CD4-positive, alpha-beta memory T cell (primary cell): ENCODE results near the gene THSD1. TPM values are rescaled to one million over a fixed set of nuclear protein-coding genes. Genes with fewer than 3 reads are reported as not detected.

Experiments used
- CTCF ChIA-PET: fragments of 350-600 bp; sonication (Branson Sonifier 250); formaldehyde crosslinking; loops from one replicate; lab custom pipeline; 2021; ENCODE audit warnings: inconsistent platforms; ENCODE audit not compliant: partially characterized antibody; lab: Charles Lee
- POLR2A ChIA-PET: fragments of 350-600 bp; sonication (Branson Sonifier 250); formaldehyde crosslinking; loops from one replicate; lab custom pipeline; 2021; ENCODE audit not compliant: partially characterized antibody; lab: Charles Lee
- DNase-seq, 5 donors: peaks; one replicate each; pipeline versions ENCODE4 v3.0.0 to v3.0.0-alpha.2; 2020 to 2022; ENCODE audit warnings: mixed read lengths in 1 of 5
- H3K27ac ChIP-seq: one replicate; pipeline ENCODE4 v1.7.0; 2013; ENCODE audit warnings: low read depth, low read length
- H3K27me3 ChIP-seq: 2 replicates; pipeline ENCODE4 v1.7.0; 2013; ENCODE audit warnings: mild to moderate bottlenecking, low read length, moderate library complexity; ENCODE audit not compliant: insufficient read depth
- H3K36me3 ChIP-seq: 2 replicates; pipeline ENCODE4 v1.7.0; 2013; ENCODE audit warnings: mild to moderate bottlenecking, low read length, moderate library complexity; ENCODE audit not compliant: insufficient read depth
- H3K4me1 ChIP-seq: 2 replicates; pipeline ENCODE4 v1.7.0; 2013; ENCODE audit warnings: mild to moderate bottlenecking, low read length, moderate library complexity; ENCODE audit not compliant: insufficient read depth
- H3K4me3 ChIP-seq, 2 donors: one replicate each; pipeline ENCODE4 v1.7.0; 2013; ENCODE audit warnings: low read length in 2 of 2, mild to moderate bottlenecking in 1 of 2
- H3K9me3 ChIP-seq, 2 donors: one replicate each; pipeline ENCODE4 v1.7.0; 2013; ENCODE audit warnings: low read length in 2 of 2, control low read depth in 1 of 2; ENCODE audit not compliant: control insufficient read depth in 1 of 2
- H3K27ac Mint-ChIP-seq, 7 donors: one replicate each; pipeline ENCODE4 v1.8.0; 2020 to 2021; ENCODE audit warnings: mixed read lengths in 7 of 7, mild to moderate bottlenecking in 6 of 7, inconsistent platforms in 3 of 7, moderate library complexity in 3 of 7
- H3K27me3 Mint-ChIP-seq, 2 donors: one replicate each; pipeline ENCODE4 v1.8.0; 2020 to 2021; ENCODE audit warnings: mixed read lengths in 2 of 2
- H3K36me3 Mint-ChIP-seq, 2 donors: one replicate each; pipeline ENCODE4 v1.8.0; 2020 to 2021; ENCODE audit warnings: mixed read lengths in 2 of 2, inconsistent platforms in 1 of 2, mild to moderate bottlenecking in 1 of 2
- H3K4me1 Mint-ChIP-seq, 4 donors: one replicate each; pipeline ENCODE4 v1.8.0; 2020 to 2021; ENCODE audit warnings: mixed read lengths in 4 of 4, mild to moderate bottlenecking in 1 of 4
- H3K4me3 Mint-ChIP-seq, 8 donors: one replicate each; pipeline ENCODE4 v1.8.0; 2020 to 2021; ENCODE audit warnings: mixed read lengths in 8 of 8, mild to moderate bottlenecking in 7 of 8, moderate library complexity in 6 of 8, inconsistent platforms in 3 of 8
- H3K9me3 Mint-ChIP-seq, 8 donors: one replicate each; pipeline ENCODE4 v1.8.0; 2020 to 2021; ENCODE audit warnings: mixed read lengths in 8 of 8, mild to moderate bottlenecking in 5 of 8, inconsistent platforms in 3 of 8, moderate library complexity in 1 of 8
- intact Hi-C: fragments of 100-400 bp; cut with micrococcal nuclease; formaldehyde crosslinking; loops from one replicate; pipeline ENCODE4 v1.15.1; 2023
- polyA plus RNA-seq, 2 donors: library from polyadenylated mRNA; unstranded; fragments of 300-500 nt; fragmentation: Illumina TruSeq; gene quantifications; one replicate each; pipeline ENCODE4 v1.2.3, GENCODE V29; 2021
- total RNA-seq, 2 experiments: library from RNA; stranded (reverse); gene quantifications; one replicate each; pipeline ENCODE4 v1.2.3, GENCODE V29; 2021

THSD1 gene
- total and polyA plus RNA-seq, 4 experiments from 2014 or later: 0.50 to 0.87 TPM; not detected in 2

- Histone ChIP-seq H3K4me3 (no peak overlapping the region), H3K27ac (no peak overlapping the region), H3K27me3 (no peaks in the 10 kb centered on the region), H3K4me1 (no peaks in the 10 kb centered on the region), H3K36me3 (no peaks in the 10 kb centered on the region), H3K9me3 (no peaks in the 10 kb centered on the region)
- H3K27ac Mint-ChIP-seq: no peak overlapping the region
- peaks cover 10 to 13% of the 10 kb centered on the region in 2 donors for H3K27me3 Mint-ChIP-seq
- no peak overlapping the region for H3K4me3 Mint-ChIP-seq
- H3K9me3 Mint-ChIP-seq: peaks cover 0 to 6% (median 0%) of the 10 kb centered on the region in 8 donors
- no peak for DNase-seq
- POLR2A ChIA-PET: no interaction called here
- H3K36me3 Mint-ChIP-seq: no peaks in the 10 kb centered on the region
- H3K4me1 Mint-ChIP-seq: no peaks in the 10 kb centered on the region
- intact Hi-C loops: no loop called here
- CTCF ChIA-PET: no interaction called here
These were observed 44.7 kb downstream of the THSD1 start for GRCh38 chr13:52361225-52361624.

GRCh38 chr13:52359534-52359933 lies 46.4 kb downstream of the THSD1 start:
- H3K4me1 Mint-ChIP-seq: no peaks in the 10 kb centered on the region
- H3K9me3 Mint-ChIP-seq: peaks cover 0 to 6% (median 0%) of the 10 kb centered on the region in 8 donors
- H3K4me1 ChIP-seq: no peaks in the 10 kb centered on the region
- ChIA-PET CTCF (no interaction called here), POLR2A (no interaction called here)
- peaks cover 13% of the 10 kb centered on the region in 2 donors for H3K27me3 Mint-ChIP-seq
- no peaks in the 10 kb centered on the region for H3K27me3 ChIP-seq
- intact Hi-C loops: no loop called here
- DNase-seq: no peak
- H3K27ac Mint-ChIP-seq: no peak overlapping the region
- no peaks in the 10 kb centered on the region for H3K36me3 Mint-ChIP-seq
- H3K4me3 Mint-ChIP-seq: no peak overlapping the region
- no peaks in the 10 kb centered on the region for H3K9me3 ChIP-seq
- H3K36me3 ChIP-seq: no peaks in the 10 kb centered on the region
- H3K27ac ChIP-seq: no peak overlapping the region
- H3K4me3 ChIP-seq: no peak overlapping the region

GRCh38 chr13:52356327-52356726 lies 49.6 kb downstream of the THSD1 start:
- Mint-ChIP-seq H3K36me3 (no peaks in the 10 kb centered on the region), H3K4me1 (no peaks in the 10 kb centered on the region), H3K9me3 (no peaks in the 10 kb centered on the region), H3K4me3 (no peak overlapping the region), H3K27ac (no peak overlapping the region), H3K27me3 (peaks cover 6 to 13% of the 10 kb centered on the region in 2 donors)
- H3K36me3 ChIP-seq: no peaks in the 10 kb centered on the region
- H3K9me3 ChIP-seq: no peaks in the 10 kb centered on the region
- ChIA-PET POLR2A (no interaction called here), CTCF (no interaction called here)
- H3K27me3 ChIP-seq: no peaks in the 10 kb centered on the region
- no peak overlapping the region for H3K27ac ChIP-seq
- no peak for DNase-seq
- no peaks in the 10 kb centered on the region for H3K4me1 ChIP-seq
- intact Hi-C loops: no loop called here
- no peak overlapping the region for H3K4me3 ChIP-seq

DNA sequence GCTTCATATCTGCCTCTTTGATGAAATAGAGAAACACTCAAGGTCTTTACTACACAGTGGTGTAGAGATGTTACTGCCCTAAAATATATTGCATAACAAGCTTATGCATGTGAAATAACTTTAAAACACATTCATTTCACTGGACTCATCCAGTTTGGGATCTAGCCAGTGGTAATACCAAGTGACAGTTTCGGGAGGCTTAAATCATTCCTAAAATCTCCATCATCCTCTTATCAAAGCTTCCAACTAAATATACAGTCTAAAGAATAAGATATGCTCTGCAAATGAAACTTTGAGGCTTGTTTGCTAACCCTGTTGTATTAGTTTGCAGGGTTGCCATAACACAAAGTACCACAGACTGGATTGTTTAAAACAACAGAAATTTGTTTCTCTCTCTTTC lies 52.8 kb downstream of the THSD1 start:
- H3K4me1 ChIP-seq: no peaks in the 10 kb centered on the region
- no peak for DNase-seq
- ChIA-PET CTCF (no interaction called here), POLR2A (no interaction called here)
- H3K4me1 Mint-ChIP-seq: no peaks in the 10 kb centered on the region
- no peaks in the 10 kb centered on the region for H3K9me3 ChIP-seq
- H3K4me3 ChIP-seq: no peak overlapping the region
- H3K36me3 Mint-ChIP-seq: no peaks in the 10 kb centered on the region
- no peaks in the 10 kb centered on the region for H3K9me3 Mint-ChIP-seq
- intact Hi-C loops: no loop called here
- no peak overlapping the region for H3K4me3 Mint-ChIP-seq
- H3K27me3 Mint-ChIP-seq: peaks cover 5 to 13% of the 10 kb centered on the region in 2 donors
- H3K27me3 ChIP-seq: no peaks in the 10 kb centered on the region
- H3K27ac ChIP-seq: no peak overlapping the region
- H3K27ac Mint-ChIP-seq: no peak overlapping the region
- H3K36me3 ChIP-seq: no peaks in the 10 kb centered on the region

GRCh38 chr13:52348983-52349780 lies 56.8 kb downstream of the THSD1 start:
- Mint-ChIP-seq H3K27ac (no peak overlapping the region), H3K4me1 (no peaks in the 10 kb centered on the region), H3K36me3 (no peaks in the 10 kb centered on the region), H3K4me3 (no peak overlapping the region), H3K27me3 (peaks cover 6 to 7% of the 10 kb centered on the region in 2 donors), H3K9me3 (peaks cover 0 to 2% (median 0%) of the 10 kb centered on the region in 8 donors)
- no peak overlapping the region for H3K27ac ChIP-seq
- H3K9me3 ChIP-seq: no peaks in the 10 kb centered on the region
- intact Hi-C loops: no loop called here
- DNase-seq: no peak
- ChIA-PET POLR2A (no interaction called here), CTCF (no interaction called here)
- H3K4me1 ChIP-seq: no peaks in the 10 kb centered on the region
- H3K36me3 ChIP-seq: no peaks in the 10 kb centered on the region
- H3K4me3 ChIP-seq: no peak overlapping the region
- no peaks in the 10 kb centered on the region for H3K27me3 ChIP-seq

DNA sequence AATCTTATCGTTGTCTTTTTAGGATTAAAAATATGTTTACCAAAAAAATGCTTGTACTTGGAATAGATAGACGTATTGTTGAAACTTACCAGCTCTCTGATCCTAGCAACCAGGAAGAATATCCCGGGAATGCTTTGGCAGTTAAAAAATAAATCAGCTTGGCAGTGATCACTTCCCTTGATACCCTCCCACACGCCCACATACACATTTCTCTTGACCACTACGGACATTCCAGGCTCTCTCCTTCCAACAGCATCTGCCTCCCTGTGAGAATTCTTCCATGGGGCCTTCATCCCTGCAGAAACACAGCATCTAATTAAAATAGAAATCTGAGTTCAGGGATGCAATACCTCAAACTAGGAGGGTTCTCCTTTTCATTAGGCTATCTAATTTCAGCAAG lies 57.9 kb downstream of the THSD1 start:
- Mint-ChIP-seq H3K4me1 (no peaks in the 10 kb centered on the region), H3K27ac (no peak overlapping the region), H3K36me3 (no peaks in the 10 kb centered on the region), H3K27me3 (peaks cover 4 to 12% of the 10 kb centered on the region in 2 donors), H3K9me3 (peaks cover 0 to 2% (median 0%) of the 10 kb centered on the region in 8 donors), H3K4me3 (no peak overlapping the region)
- Histone ChIP-seq H3K27me3 (no peaks in the 10 kb centered on the region), H3K4me3 (no peak overlapping the region), H3K9me3 (no peaks in the 10 kb centered on the region), H3K4me1 (no peaks in the 10 kb centered on the region), H3K36me3 (no peaks in the 10 kb centered on the region), H3K27ac (no peak overlapping the region)
- ChIA-PET POLR2A (no interaction called here), CTCF (no interaction called here)
- intact Hi-C loops: no loop called here
- no peak for DNase-seq

DNA sequence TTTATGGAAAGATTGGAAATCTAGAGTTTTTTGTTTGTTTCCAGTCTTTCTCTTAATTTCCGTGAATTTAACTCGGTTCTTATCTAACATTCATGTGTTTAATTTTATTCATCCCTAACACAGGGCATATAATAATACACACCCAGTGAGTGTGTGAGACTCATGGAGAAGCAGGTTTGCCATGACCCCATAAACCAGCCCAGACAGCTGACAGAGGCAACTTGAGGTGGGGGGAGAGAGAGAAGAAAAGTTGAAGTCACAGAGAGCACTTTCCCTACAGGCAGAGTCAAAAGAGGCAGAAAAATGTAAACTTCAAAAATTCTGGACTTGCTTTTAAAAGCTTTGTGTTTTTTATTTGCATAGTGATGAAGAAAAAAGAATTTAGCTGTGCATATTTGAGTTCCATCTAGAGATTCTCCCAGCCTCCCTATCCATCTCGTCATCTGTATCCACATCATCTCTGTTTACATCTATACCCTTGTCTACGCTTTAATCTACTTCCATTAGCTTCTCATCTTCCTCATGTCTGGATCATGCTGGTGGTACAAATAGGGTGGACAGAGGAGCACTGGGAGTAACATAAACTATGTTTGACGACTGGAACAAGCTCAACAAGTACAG lies 60.2 kb downstream of the THSD1 start:
- Mint-ChIP-seq H3K36me3 (no peaks in the 10 kb centered on the region), H3K27me3 (peaks cover 7 to 18% of the 10 kb centered on the region in 2 donors), H3K4me1 (no peaks in the 10 kb centered on the region), H3K4me3 (no peak overlapping the region), H3K27ac (no peak overlapping the region), H3K9me3 (peaks cover 0 to 5% (median 0%) of the 10 kb centered on the region in 8 donors)
- no peaks in the 10 kb centered on the region for H3K9me3 ChIP-seq
- POLR2A ChIA-PET: no interaction called here
- H3K4me3 ChIP-seq: no peak overlapping the region
- H3K27me3 ChIP-seq: no peaks in the 10 kb centered on the region
- H3K36me3 ChIP-seq: no peaks in the 10 kb centered on the region
- intact Hi-C loops: no loop called here
- CTCF ChIA-PET: no interaction called here
- DNase-seq: no peak
- no peak overlapping the region for H3K27ac ChIP-seq
- H3K4me1 ChIP-seq: no peaks in the 10 kb centered on the region
